SK-N-SH treated with all-trans-retinoic acid at 6 μM for 48 hours (cell line): ENCODE results near the gene CPNE4.

ENCODE experiments used
- ATAC-seq: fragments of 200-7000 bp; cut with Tn5 transposase; 3 replicates; pipeline ENCODE4 v1.9.1; 2020; ENCODE audit warnings: mild to moderate bottlenecking, moderate library complexity
- ARNTL ChIP-seq: fragments of 450-650 bp; formaldehyde crosslinking; IDR thresholded peaks from 2 replicates; pipeline ENCODE4 v1.5.0; 2020; ENCODE audit warnings: low read depth, mild to moderate bottlenecking, moderate library complexity, borderline replicate concordance
- BACH2 ChIP-seq: fragments of 250-450 bp; sonication (Bioruptor Pico); IDR thresholded peaks from 2 replicates; pipeline ENCODE4 v1.9.0; 2021; ENCODE audit warnings: mild to moderate bottlenecking, borderline replicate concordance
- CSDC2 ChIP-seq: fragments of 250-450 bp; sonication (Bioruptor Pico); IDR thresholded peaks from 2 replicates; pipeline ENCODE4 v1.5.0; 2020; ENCODE audit warnings: mild to moderate bottlenecking, moderate library complexity
- ESRRG ChIP-seq: fragments of 250-450 bp; sonication (Bioruptor Pico); IDR thresholded peaks from 2 replicates; pipeline ENCODE4 v1.6.1; 2021; ENCODE audit warnings: mild to moderate bottlenecking
- GLIS3 ChIP-seq: fragments of 250-450 bp; sonication (Bioruptor Pico); IDR thresholded peaks from 2 replicates; pipeline ENCODE4 v1.5.0; 2020; ENCODE audit warnings: mild to moderate bottlenecking, moderate library complexity
- ISL1 ChIP-seq: fragments of 250-450 bp; sonication (Bioruptor Pico); IDR thresholded peaks from 2 replicates; pipeline ENCODE4 v2.1.2; 2022; ENCODE audit warnings: mild to moderate bottlenecking, moderate library complexity
- OSR1 ChIP-seq: fragments of 250-450 bp; sonication (Bioruptor Pico); IDR thresholded peaks from 2 replicates; pipeline ENCODE4 v1.8.0; 2022; ENCODE audit warnings: moderate library complexity, mild to moderate bottlenecking, inconsistent platforms
- PPARA ChIP-seq: fragments of 250-450 bp; sonication (Bioruptor Pico); IDR thresholded peaks from 2 replicates; pipeline ENCODE4 v1.5.0; 2020; ENCODE audit warnings: mild to moderate bottlenecking, borderline replicate concordance
- RARB ChIP-seq: fragments of 250-450 bp; sonication (Bioruptor Pico); IDR thresholded peaks from 2 replicates; pipeline ENCODE4 v1.8.0; 2021; ENCODE audit warnings: mild to moderate bottlenecking, moderate library complexity
- SNAI2 ChIP-seq: fragments of 250-450 bp; sonication (Bioruptor Pico); IDR thresholded peaks from 2 replicates; pipeline ENCODE4 v1.5.0; 2020; ENCODE audit warnings: mild to moderate bottlenecking, moderate library complexity
- TCF4 ChIP-seq: fragments of 250-450 bp; sonication (Bioruptor Pico); IDR thresholded peaks from 2 replicates; pipeline ENCODE4 v1.8.0; 2021; ENCODE audit warnings: mild to moderate bottlenecking, moderate library complexity, borderline replicate concordance
- TOX ChIP-seq: fragments of 250-450 bp; sonication (Bioruptor Pico); IDR thresholded peaks from 2 replicates; pipeline ENCODE4 v1.8.0; 2021; ENCODE audit warnings: mild to moderate bottlenecking, moderate library complexity, borderline replicate concordance
- ZC3H10 ChIP-seq: fragments of 250-450 bp; sonication (Bioruptor Pico); IDR thresholded peaks from 2 replicates; pipeline ENCODE4 v1.5.1; 2021; ENCODE audit warnings: mild to moderate bottlenecking, moderate library complexity
- ZFP3 ChIP-seq: fragments of 250-450 bp; sonication (Bioruptor Pico); IDR thresholded peaks from 2 replicates; pipeline ENCODE4 v1.5.0; 2020; ENCODE audit warnings: mild to moderate bottlenecking, moderate library complexity
- ZFP30 ChIP-seq: fragments of 450-650 bp; formaldehyde crosslinking; IDR thresholded peaks from 2 replicates; pipeline ENCODE4 v1.5.0; 2022; ENCODE audit warnings: mild to moderate bottlenecking, moderate library complexity
- ZNF565 ChIP-seq: fragments of 450-650 bp; formaldehyde crosslinking; conservative IDR thresholded peaks from 2 replicates; pipeline ENCODE4 v1.5.0; 2020; ENCODE audit warnings: low read depth, mild to moderate bottlenecking, moderate library complexity
- ZNF8 ChIP-seq: fragments of 450-650 bp; formaldehyde crosslinking; IDR thresholded peaks from 2 replicates; pipeline ENCODE4 v1.5.0; 2020; ENCODE audit warnings: mild to moderate bottlenecking, moderate library complexity
- TF ChIP-seq, protein P1 (sequence below): fragments of 250-450 bp; sonication (Bioruptor Pico); IDR thresholded peaks from 2 replicates; pipeline ENCODE4 v1.5.1; 2021; ENCODE audit warnings: mild to moderate bottlenecking, moderate library complexity
- TF ChIP-seq, protein P2 (sequence below): fragments of 250-450 bp; sonication (Bioruptor Pico); IDR thresholded peaks from 2 replicates; pipeline ENCODE4 v1.8.0; 2020; ENCODE audit warnings: mild to moderate bottlenecking, moderate library complexity, borderline replicate concordance
- TF ChIP-seq, protein P3 (sequence below): fragments of 250-450 bp; sonication (Bioruptor Pico); IDR thresholded peaks from 2 replicates; pipeline ENCODE4 v1.5.1; 2020; ENCODE audit warnings: low read depth, mild to moderate bottlenecking, moderate library complexity
- TF ChIP-seq, protein P4 (sequence below): fragments of 250-450 bp; sonication (Bioruptor Pico); IDR thresholded peaks from 2 replicates; pipeline ENCODE4 v1.8.0; 2021; ENCODE audit warnings: low read depth, mild to moderate bottlenecking, moderate library complexity, borderline replicate concordance
- TF ChIP-seq, protein P5 (sequence below): fragments of 250-450 bp; sonication (Bioruptor Pico); IDR thresholded peaks from 2 replicates; pipeline ENCODE4 v1.5.0; 2020; ENCODE audit warnings: mild to moderate bottlenecking, moderate library complexity

The CPNE4 gene

DNA sequence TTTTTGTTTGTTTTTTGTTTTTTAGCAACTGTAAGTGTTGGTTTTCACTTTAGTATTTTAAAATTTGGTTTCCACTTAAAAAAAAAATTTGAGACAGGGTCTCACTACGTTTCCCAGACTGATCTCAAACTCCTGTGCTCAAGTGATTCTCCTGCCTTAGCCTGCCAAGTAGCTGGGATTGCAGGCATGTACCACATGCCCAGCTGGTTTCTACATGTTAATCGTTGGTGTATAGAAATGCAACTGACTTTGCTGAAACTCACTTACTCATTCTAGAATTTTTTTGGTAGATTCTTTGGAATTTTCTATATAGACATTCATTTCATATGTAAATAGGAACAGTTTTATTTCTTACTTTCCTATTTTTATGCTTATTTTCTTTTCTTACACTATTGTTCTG is 287.3 kb downstream of the CPNE4 start:
- ATAC-seq: no peak
- no peak for TF ChIP-seq ZC3H10
- TF ChIP-seq, protein P1, sequence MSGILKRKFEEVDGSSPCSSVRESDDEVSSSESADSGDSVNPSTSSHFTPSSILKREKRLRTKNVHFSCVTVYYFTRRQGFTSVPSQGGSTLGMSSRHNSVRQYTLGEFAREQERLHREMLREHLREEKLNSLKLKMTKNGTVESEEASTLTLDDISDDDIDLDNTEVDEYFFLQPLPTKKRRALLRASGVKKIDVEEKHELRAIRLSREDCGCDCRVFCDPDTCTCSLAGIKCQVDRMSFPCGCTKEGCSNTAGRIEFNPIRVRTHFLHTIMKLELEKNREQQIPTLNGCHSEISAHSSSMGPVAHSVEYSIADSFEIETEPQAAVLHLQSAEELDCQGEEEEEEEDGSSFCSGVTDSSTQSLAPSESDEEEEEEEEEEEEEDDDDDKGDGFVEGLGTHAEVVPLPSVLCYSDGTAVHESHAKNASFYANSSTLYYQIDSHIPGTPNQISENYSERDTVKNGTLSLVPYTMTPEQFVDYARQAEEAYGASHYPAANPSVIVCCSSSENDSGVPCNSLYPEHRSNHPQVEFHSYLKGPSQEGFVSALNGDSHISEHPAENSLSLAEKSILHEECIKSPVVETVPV (CRISPR knock-in tag): no peak
- TF ChIP-seq BACH2: no peak
- TF ChIP-seq ZNF565 (CRISPR knock-in tag): no peak
- TF ChIP-seq ISL1 (CRISPR knock-in tag): no peak
- TF ChIP-seq ZNF8 (CRISPR knock-in tag): no peak
- TF ChIP-seq PPARA: no peak
- TF ChIP-seq, protein P2, sequence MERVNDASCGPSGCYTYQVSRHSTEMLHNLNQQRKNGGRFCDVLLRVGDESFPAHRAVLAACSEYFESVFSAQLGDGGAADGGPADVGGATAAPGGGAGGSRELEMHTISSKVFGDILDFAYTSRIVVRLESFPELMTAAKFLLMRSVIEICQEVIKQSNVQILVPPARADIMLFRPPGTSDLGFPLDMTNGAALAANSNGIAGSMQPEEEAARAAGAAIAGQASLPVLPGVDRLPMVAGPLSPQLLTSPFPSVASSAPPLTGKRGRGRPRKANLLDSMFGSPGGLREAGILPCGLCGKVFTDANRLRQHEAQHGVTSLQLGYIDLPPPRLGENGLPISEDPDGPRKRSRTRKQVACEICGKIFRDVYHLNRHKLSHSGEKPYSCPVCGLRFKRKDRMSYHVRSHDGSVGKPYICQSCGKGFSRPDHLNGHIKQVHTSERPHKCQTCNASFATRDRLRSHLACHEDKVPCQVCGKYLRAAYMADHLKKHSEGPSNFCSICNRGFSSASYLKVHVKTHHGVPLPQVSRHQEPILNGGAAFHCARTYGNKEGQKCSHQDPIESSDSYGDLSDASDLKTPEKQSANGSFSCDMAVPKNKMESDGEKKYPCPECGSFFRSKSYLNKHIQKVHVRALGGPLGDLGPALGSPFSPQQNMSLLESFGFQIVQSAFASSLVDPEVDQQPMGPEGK (CRISPR knock-in tag): no peak
- TF ChIP-seq ESRRG: no peak
- TF ChIP-seq, protein P3, sequence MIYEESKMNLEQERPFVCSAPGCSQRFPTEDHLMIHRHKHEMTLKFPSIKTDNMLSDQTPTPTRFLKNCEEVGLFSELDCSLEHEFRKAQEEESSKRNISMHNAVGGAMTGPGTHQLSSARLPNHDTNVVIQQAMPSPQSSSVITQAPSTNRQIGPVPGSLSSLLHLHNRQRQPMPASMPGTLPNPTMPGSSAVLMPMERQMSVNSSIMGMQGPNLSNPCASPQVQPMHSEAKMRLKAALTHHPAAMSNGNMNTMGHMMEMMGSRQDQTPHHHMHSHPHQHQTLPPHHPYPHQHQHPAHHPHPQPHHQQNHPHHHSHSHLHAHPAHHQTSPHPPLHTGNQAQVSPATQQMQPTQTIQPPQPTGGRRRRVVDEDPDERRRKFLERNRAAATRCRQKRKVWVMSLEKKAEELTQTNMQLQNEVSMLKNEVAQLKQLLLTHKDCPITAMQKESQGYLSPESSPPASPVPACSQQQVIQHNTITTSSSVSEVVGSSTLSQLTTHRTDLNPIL: no peak
- TF ChIP-seq ARNTL (CRISPR knock-in tag): no peak
- no peak for TF ChIP-seq TOX (CRISPR knock-in tag)
- no peak for TF ChIP-seq GLIS3
- TF ChIP-seq ZFP30 (CRISPR knock-in tag): no peak
- no peak for TF ChIP-seq TCF4 (CRISPR knock-in tag)
- no peak for TF ChIP-seq OSR1
- TF ChIP-seq, protein P4, sequence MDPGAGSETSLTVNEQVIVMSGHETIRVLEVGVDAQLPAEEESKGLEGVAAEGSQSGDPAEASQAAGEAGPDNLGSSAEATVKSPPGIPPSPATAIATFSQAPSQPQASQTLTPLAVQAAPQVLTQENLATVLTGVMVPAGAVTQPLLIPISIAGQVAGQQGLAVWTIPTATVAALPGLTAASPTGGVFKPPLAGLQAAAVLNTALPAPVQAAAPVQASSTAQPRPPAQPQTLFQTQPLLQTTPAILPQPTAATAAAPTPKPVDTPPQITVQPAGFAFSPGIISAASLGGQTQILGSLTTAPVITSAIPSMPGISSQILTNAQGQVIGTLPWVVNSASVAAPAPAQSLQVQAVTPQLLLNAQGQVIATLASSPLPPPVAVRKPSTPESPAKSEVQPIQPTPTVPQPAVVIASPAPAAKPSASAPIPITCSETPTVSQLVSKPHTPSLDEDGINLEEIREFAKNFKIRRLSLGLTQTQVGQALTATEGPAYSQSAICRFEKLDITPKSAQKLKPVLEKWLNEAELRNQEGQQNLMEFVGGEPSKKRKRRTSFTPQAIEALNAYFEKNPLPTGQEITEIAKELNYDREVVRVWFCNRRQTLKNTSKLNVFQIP (CRISPR knock-in tag): no peak
- no peak for TF ChIP-seq CSDC2 (CRISPR knock-in tag)
- no peak for TF ChIP-seq ZFP3 (CRISPR knock-in tag)
- no peak for TF ChIP-seq RARB (CRISPR knock-in tag)

DNA sequence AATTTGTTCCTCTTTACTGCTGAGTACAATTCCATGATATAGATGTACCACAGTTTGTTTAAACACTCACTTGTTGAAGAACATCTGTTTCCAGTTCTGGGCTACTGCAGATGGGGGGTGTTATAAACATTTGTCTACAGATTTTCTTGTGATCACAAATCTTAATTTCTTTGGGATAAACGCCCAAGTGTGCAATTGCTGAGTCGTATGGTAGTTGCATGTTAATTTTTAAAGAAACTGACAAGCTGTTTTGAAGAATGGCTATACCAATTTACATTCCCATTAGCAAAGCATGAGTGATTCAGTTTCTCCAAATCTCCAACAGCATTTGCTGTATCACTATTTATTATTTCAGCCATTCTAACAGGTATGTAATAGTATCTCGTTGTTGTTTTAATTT is 290.0 kb downstream of the CPNE4 start:
- no peak for ATAC-seq

DNA sequence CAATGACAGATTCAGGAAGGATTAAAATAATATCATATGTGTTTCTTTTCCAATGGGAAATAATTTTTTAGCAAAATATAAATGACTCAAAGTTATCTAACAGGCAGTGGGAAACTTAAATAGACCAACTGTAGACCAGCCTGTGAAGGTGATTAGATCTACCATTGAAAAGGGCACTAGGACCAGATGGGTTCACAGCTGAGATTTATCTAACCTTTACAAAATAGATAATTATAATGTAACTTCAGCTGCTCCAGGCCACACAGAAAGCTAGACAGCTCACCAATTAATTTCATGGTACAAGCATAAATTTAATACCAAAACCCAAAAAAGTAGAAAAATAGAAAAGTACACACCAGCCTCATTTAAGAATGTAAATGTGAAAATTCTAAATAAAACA is 291.7 kb downstream of the CPNE4 start:
- ATAC-seq: no peak
- TF ChIP-seq CSDC2 (CRISPR knock-in tag) (no peak), TOX (CRISPR knock-in tag) (no peak), ZC3H10 (no peak), SNAI2 (CRISPR knock-in tag) (no peak), RARB (CRISPR knock-in tag) (no peak), OSR1 (no peak), ARNTL (CRISPR knock-in tag) (no peak), ZFP30 (CRISPR knock-in tag) (no peak)
- TF ChIP-seq, protein P4 (CRISPR knock-in tag): no peak
- TF ChIP-seq, protein P2 (CRISPR knock-in tag): no peak
- TF ChIP-seq, protein P5, sequence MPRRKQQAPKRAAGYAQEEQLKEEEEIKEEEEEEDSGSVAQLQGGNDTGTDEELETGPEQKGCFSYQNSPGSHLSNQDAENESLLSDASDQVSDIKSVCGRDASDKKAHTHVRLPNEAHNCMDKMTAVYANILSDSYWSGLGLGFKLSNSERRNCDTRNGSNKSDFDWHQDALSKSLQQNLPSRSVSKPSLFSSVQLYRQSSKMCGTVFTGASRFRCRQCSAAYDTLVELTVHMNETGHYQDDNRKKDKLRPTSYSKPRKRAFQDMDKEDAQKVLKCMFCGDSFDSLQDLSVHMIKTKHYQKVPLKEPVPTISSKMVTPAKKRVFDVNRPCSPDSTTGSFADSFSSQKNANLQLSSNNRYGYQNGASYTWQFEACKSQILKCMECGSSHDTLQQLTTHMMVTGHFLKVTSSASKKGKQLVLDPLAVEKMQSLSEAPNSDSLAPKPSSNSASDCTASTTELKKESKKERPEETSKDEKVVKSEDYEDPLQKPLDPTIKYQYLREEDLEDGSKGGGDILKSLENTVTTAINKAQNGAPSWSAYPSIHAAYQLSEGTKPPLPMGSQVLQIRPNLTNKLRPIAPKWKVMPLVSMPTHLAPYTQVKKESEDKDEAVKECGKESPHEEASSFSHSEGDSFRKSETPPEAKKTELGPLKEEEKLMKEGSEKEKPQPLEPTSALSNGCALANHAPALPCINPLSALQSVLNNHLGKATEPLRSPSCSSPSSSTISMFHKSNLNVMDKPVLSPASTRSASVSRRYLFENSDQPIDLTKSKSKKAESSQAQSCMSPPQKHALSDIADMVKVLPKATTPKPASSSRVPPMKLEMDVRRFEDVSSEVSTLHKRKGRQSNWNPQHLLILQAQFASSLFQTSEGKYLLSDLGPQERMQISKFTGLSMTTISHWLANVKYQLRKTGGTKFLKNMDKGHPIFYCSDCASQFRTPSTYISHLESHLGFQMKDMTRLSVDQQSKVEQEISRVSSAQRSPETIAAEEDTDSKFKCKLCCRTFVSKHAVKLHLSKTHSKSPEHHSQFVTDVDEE (CRISPR knock-in tag): no peak

More for the DNA sequence above, 290.0 kb downstream of the CPNE4 start:
- no peak for TF ChIP-seq OSR1
- peak; percentile 80 for TF ChIP-seq ZNF8 (CRISPR knock-in tag)
- no peak for TF ChIP-seq TCF4 (CRISPR knock-in tag)
- TF ChIP-seq, protein P1 (CRISPR knock-in tag): no peak
- no peak for TF ChIP-seq ISL1 (CRISPR knock-in tag)
